GM06990 (cell line): ENCODE measurements around the gene FAM171A1.

Source experiments
- DNase-seq: peaks from one replicate; pipeline ENCODE4 v3.0.0-alpha.2; 2011; ENCODE audit not compliant: insufficient read length; ENCODE audit errors: extremely low read depth
- H3K27me3 ChIP-seq: replicated peaks from 2 replicates; pipeline ENCODE4 v1.6.0; 2011; ENCODE audit warnings: low read length; ENCODE audit not compliant: control insufficient read depth, insufficient read depth
- H3K36me3 ChIP-seq: 2 replicates; pipeline ENCODE4 v1.5.1; 2011; ENCODE audit warnings: low read length; ENCODE audit not compliant: control insufficient read depth, insufficient read depth
- H3K4me3 ChIP-seq: replicated peaks from 2 replicates; pipeline ENCODE4 v1.5.1; 2011; ENCODE audit warnings: low read depth, mild to moderate bottlenecking, control low read depth, low read length
- TF ChIP-seq, protein P1 (sequence below): IDR thresholded peaks from 2 replicates; pipeline ENCODE4 v1.5.1; 2011; ENCODE audit warnings: low read length, control low read depth, mild to moderate bottlenecking, inconsistent platforms; ENCODE audit not compliant: insufficient read depth, poor library complexity, severe bottlenecking

FAM171A1 gene

GRCh38 chr10:15379078-15379477 is 8.0 kb upstream of the FAM171A1 start:
- TF ChIP-seq, protein P1, sequence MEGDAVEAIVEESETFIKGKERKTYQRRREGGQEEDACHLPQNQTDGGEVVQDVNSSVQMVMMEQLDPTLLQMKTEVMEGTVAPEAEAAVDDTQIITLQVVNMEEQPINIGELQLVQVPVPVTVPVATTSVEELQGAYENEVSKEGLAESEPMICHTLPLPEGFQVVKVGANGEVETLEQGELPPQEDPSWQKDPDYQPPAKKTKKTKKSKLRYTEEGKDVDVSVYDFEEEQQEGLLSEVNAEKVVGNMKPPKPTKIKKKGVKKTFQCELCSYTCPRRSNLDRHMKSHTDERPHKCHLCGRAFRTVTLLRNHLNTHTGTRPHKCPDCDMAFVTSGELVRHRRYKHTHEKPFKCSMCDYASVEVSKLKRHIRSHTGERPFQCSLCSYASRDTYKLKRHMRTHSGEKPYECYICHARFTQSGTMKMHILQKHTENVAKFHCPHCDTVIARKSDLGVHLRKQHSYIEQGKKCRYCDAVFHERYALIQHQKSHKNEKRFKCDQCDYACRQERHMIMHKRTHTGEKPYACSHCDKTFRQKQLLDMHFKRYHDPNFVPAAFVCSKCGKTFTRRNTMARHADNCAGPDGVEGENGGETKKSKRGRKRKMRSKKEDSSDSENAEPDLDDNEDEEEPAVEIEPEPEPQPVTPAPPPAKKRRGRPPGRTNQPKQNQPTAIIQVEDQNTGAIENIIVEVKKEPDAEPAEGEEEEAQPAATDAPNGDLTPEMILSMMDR, result no peak
- Histone ChIP-seq H3K27me3 (no peaks in the 10 kb centered on the region; the same call in 1 of the 2 replicates), H3K4me3 (no peak overlapping the region), H3K36me3 (no peaks in the 10 kb centered on the region)
- DNase-seq, result no peak

- H3K4me3 ChIP-seq, result no peak overlapping the region
- DNase-seq, result no peak
- no peaks in the 10 kb centered on the region for H3K36me3 ChIP-seq
- TF ChIP-seq, protein P1, result no peak
- H3K27me3 ChIP-seq, result no peaks in the 10 kb centered on the region; the same call in 1 of the 2 replicates
These were observed 7.5 kb upstream of the FAM171A1 start for GRCh38 chr10:15378569-15378968.

- no peaks in the 10 kb centered on the region for H3K36me3 ChIP-seq
- H3K4me3 ChIP-seq, result no peak overlapping the region
- TF ChIP-seq, protein P1, result no peak
- H3K27me3 ChIP-seq, result no peaks in the 10 kb centered on the region; the same call in none of the 2 replicates
- no peak for DNase-seq
These were observed 3.5 kb upstream of the FAM171A1 start for GRCh38 chr10:15374566-15374965.

- TF ChIP-seq, protein P1, result no peak
- H3K36me3 ChIP-seq, result no peaks in the 10 kb centered on the region
- H3K27me3 ChIP-seq, result no peaks in the 10 kb centered on the region; the same call in none of the 2 replicates
- DNase-seq, result peak; percentile 13
- no peak overlapping the region for H3K4me3 ChIP-seq
These were observed 3.1 kb upstream of the FAM171A1 start for GRCh38 chr10:15374156-15374555.

DNA sequence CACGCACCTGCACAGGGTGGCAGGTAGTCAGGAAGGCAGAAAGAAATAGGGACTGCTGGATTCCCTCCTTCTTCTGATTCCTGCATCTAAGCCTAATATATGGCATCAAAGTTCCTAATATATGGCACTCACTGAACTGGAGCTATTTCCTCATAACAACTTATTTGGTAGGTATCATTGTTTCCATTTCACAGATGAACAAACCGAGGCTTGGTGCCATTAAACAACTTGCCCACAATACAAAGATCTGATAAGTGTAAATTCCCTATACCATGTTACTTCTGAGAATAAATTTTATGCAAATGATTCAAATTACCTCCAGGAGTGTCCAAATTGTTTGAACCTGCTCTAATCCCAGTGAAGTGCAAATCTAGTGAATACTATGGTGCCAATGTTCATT is 2.1 kb upstream of the FAM171A1 start:
- DNase-seq, result no peak
- no peaks in the 10 kb centered on the region; the same call in 1 of the 2 replicates for H3K27me3 ChIP-seq

More for the DNA sequence above, 2.1 kb upstream of the FAM171A1 start:
- H3K4me3 ChIP-seq, result no peak overlapping the region
- no peaks in the 10 kb centered on the region for H3K36me3 ChIP-seq
- TF ChIP-seq, protein P1, result no peak
